HG03095 (cell line): ENCODE results near the gene MALAT1.
A peak's percentile ranks its signal among the peaks of the same experiment; 100 is the strongest.
"Not testable (repeated sequence)": the region's sequence is repeated elsewhere in the genome, so short reads cannot be mapped to it uniquely, and the experiment has no call there.

Experiments
- ATAC-seq: cut with Tn5 transposase; IDR thresholded peaks from one replicate; pipeline ENCODE4 v1.9.1; 2021; ENCODE audit warnings: moderate library complexity; ENCODE audit not compliant: unreplicated experiment

The MALAT1 gene

GRCh38 chr11:65498977-65499712 is at the start of gene MALAT1:
MALAT1 (plus strand) TSS chr11:65499045.
- ATAC-seq: no peak

- not testable (repeated sequence) for ATAC-seq
Observed at GRCh38 chr11:65451301-65451700, 47.5 kb upstream of the MALAT1 start.

DNA sequence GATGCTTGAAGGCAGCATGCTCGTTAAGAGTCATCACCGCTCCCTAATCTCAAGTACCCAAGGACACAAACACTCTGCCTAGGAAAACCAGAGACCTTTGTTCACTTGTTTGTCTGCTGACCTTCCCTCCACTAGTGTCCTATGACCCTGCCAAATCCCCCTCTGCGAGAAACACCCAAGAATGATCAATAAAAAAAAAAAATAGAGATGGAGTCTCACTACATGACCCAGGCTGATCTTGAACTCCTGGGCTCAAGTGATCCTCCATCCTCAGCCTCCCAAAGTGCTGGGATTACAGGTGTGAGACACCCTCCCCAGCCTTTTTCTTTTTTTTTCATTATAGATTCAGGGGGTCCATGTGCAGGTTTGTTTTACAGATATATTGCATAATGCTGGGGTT is 46.6 kb upstream of the MALAT1 start:
- not testable (repeated sequence) for ATAC-seq

DNA sequence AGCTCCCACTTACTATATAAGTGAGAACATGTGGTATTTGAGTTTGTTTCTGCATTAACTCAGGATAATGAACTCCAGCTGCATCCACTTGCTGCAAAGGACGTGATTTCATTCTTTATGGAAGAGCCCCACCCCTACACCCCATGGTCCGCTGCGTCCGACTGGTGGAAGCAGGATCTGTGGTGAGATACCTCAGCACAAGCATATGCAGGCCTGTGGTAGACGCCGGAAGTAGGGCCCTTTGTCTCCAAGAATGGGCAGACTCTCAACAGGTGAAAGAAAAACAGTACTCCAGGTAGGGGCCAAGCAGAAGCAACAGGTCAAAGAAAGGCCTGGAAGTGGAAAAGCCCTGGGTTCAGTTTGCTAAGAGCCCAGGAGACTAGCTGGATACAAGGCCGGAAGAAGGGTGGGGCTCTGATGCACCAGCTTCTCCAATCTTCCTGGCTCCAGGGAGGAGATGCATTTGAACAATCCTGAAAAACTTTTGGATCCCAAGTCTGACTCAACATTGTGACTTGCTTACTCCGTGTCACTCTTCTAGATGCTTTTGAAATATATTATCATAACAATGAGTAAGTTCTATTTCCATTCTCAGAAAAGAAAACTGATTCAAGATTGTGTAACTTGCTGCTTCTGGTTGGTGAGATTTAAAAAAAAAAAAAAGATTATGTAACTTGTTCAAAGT is 45.9 kb upstream of the MALAT1 start:
- no peak for ATAC-seq

GRCh38 chr11:65454311-65454695 is 44.5 kb upstream of the MALAT1 start:
- ATAC-seq: no peak

GRCh38 chr11:65454696-65455456 is 44.0 kb upstream of the MALAT1 start:
- ATAC-seq: peak; percentile 67

DNA sequence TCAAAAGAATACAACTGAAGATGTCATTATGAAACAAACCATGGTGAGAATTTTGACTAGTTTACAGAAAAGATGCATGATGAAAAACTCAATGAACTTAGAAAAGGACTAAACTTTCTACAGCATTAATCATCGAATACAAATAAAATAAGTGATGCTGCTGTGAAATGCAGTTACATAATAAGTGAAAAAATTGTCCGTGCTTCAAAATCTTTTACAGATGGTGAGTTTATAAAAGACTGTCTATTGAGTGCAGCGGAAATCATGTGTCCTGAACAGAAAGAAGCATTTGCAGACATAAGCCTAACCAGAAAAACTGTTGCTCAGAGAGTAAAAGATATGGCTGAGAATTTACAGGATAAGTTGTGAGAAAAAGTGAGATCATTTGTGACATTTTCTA is 42.4 kb upstream of the MALAT1 start:
- no peak for ATAC-seq

GRCh38 chr11:65459552-65459951 is 39.3 kb upstream of the MALAT1 start:
- ATAC-seq: no peak

GRCh38 chr11:65465471-65465870 is 33.4 kb upstream of the MALAT1 start:
- ATAC-seq: not testable (repeated sequence)

GRCh38 chr11:65467306-65467705 is 31.5 kb upstream of the MALAT1 start:
- ATAC-seq: not testable (repeated sequence)

- ATAC-seq: no peak
Observed at GRCh38 chr11:65468874-65469333, 29.9 kb upstream of the MALAT1 start.

- ATAC-seq: no peak
Observed at GRCh38 chr11:65470433-65471049, 28.3 kb upstream of the MALAT1 start.

DNA sequence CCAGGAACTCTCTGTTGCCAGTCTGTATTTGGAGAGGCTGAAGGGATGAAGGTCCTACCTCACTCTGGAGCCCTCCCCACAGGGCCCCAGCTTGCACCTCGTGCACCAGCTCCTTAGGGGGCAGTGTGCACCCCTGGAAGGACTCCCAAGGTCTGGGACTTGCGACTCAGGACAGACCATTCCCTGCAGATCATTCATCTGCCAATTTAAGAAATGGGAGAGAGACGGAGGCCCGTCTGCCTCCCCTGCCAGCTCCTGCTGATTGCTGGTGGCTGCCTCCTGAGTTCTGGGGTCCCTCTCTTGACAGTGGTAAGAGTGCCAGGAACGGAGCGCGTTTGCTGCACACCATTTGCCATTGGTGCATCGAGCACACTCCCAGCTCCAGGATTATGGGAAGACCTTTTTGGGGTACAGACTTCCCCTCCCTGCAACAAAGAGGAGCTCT is 27.4 kb upstream of the MALAT1 start:
- ATAC-seq: no peak

GRCh38 chr11:65472588-65473277 is 26.1 kb upstream of the MALAT1 start:
- ATAC-seq: not testable (repeated sequence)

- ATAC-seq: no peak
Observed at GRCh38 chr11:65473278-65473860, 25.5 kb upstream of the MALAT1 start.

DNA sequence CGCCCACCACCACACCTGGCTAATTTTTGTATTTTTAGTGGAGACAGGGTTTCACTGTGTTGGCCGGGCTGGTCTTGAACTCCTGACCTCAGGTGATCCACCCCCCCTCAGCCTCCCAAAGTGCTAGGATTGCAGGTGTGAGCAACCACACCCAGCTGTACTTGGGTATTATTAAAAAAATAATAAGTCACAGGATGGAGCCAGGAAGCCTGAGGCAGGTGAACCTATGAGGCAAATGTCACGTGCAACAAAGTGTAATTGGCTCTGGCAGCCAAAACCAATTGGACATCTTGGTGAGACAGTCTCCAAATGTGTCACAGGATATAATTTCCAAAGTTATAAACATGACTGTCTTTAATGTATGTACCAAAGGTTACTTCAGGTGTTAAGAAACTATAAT is 24.0 kb upstream of the MALAT1 start:
- no peak for ATAC-seq

DNA sequence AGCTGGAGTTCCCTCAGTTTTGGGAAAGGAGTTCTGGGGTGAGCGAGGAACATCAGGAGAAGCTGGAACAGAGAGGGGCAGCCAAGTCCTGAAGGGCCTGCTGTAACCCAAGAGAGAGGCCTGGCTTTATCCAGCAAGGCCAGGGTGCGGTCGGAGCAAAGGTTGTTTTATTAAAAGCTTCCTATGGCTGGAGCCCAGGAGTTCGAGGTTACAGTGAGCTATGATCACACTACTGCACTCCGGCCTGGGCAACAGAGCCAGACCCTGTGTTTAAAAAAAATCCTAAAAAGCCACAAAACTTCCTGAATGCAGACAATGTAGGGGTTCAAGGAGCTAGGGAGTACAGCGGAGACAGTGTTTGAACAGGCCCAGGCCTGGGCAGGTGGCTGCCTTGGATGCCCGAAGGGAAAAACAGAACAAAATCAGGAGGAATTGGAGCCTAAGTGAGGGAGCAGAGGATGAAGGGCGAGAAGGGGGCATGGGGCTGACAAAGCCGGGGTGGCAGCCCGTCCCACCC is 22.2 kb upstream of the MALAT1 start:
- ATAC-seq: no peak

- peak; percentile 62 for ATAC-seq
Observed at GRCh38 chr11:65477149-65477965, 21.5 kb upstream of the MALAT1 start.
